NB4 (cell line): ENCODE data around the gene ERVFRD-1.
"Not testable (repeated sequence)": the region's sequence is repeated elsewhere in the genome, so short reads cannot be mapped to it uniquely, and the experiment has no call there.

ENCODE experiments used
- DNase-seq: peaks from one replicate; pipeline ENCODE4 v3.0.0; 2010; ENCODE audit warnings: low read depth
- H3K4me3 ChIP-seq: one replicate; pipeline ENCODE4 v1.5.1; 2011; ENCODE audit warnings: mild to moderate bottlenecking, low read depth, low read length, moderate library complexity
- MYC ChIP-seq: IDR thresholded peaks from 2 replicates; pipeline ENCODE4 v1.6.1; 2011; ENCODE audit warnings: low read depth, low read length
- POLR2A ChIP-seq: IDR thresholded peaks from 2 replicates; pipeline ENCODE4 v1.6.1; 2011; ENCODE audit warnings: mild to moderate bottlenecking; ENCODE audit not compliant: insufficient read length; ENCODE audit errors: extremely low read depth
- TF ChIP-seq, protein P1 (sequence below): IDR thresholded peaks from one replicate; pipeline ENCODE4 v1.5.1; 2012; ENCODE audit warnings: low read depth, low read length
- TF ChIP-seq, protein P2 (sequence below): IDR thresholded peaks from 2 replicates; pipeline ENCODE4 v1.6.1; 2011; ENCODE audit warnings: low read depth, low read length

Gene ERVFRD-1

DNA sequence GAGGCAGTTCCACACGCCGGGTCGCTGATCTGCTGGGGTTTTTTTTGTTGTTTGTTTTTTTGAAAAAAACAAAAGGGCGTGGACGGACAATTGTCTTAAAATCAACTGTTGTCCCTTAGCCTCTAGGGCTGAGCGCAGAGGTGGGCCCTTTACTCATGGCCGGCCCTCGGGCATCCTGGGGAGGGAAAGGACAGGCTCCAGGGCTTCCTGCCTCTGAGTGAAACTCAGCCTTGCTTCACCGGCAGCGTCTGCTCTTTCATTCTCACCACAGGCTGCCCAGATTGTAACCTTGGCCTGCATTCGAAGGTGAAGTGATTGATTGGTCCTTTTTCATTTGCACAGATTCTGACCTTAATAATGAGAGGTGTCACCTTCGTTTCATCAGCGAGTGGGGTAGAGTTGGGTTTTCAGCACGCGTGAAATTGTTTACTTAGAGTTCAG lies 17.1 kb downstream of the ERVFRD-1 start:
- TF ChIP-seq POLR2A: no peak
- peak overlapping the region; percentile 99 for H3K4me3 ChIP-seq
- peak; percentile 78 for DNase-seq

DNA sequence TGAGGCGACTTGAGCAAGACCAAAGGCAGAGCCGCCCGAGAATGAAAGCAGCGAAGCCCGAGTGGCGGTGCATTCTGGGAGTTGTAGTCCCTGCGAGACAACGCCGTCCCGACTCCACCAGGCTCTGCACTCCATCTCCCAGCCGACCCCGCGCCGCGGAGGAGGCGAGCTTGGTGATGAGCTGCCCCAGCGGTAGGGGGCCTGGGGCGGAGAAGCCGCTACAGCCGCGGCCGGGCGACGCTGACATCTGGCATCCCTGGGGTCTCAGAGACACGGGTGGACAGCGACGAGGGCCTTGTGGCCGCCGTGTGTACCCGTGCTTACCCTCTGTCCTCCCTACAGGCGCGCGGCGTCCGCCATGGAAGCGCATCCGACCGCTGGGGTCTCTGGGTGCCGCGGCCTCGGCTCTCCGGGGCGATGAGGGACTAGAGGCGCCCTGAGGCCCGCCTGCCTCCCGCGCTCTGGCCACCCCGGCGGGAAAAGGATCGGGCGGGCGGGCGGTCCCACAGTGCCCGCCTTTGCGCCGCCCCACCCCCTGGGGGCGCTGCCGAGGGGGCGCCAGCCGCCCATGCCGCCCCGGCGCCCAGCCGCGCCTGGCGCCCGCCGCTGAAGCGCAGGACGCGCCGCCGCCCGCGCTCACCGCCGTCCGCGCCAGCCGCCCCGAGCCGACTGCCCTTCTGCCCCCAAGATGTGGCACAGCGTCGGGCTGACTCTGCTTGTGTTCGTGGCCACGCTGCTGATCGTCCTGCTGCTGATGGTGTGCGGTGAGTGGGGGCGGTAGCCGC lies 17.7 kb downstream of the ERVFRD-1 start, which contains the start of gene SMIM13:
Gene SMIM13 (plus strand): TSS at position 209 of the 785 bp plus-strand sequence. CDS start 480 bp downstream, at position 689.
- peak within 1 kb of the TSS; percentile 99 for H3K4me3 ChIP-seq
- DNase-seq: peak; percentile 100
- TF ChIP-seq MYC: peak; percentile 63
- TF ChIP-seq POLR2A: peak; percentile 78
- TF ChIP-seq, protein P1, sequence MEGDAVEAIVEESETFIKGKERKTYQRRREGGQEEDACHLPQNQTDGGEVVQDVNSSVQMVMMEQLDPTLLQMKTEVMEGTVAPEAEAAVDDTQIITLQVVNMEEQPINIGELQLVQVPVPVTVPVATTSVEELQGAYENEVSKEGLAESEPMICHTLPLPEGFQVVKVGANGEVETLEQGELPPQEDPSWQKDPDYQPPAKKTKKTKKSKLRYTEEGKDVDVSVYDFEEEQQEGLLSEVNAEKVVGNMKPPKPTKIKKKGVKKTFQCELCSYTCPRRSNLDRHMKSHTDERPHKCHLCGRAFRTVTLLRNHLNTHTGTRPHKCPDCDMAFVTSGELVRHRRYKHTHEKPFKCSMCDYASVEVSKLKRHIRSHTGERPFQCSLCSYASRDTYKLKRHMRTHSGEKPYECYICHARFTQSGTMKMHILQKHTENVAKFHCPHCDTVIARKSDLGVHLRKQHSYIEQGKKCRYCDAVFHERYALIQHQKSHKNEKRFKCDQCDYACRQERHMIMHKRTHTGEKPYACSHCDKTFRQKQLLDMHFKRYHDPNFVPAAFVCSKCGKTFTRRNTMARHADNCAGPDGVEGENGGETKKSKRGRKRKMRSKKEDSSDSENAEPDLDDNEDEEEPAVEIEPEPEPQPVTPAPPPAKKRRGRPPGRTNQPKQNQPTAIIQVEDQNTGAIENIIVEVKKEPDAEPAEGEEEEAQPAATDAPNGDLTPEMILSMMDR: peak; percentile 24
- TF ChIP-seq, protein P2, sequence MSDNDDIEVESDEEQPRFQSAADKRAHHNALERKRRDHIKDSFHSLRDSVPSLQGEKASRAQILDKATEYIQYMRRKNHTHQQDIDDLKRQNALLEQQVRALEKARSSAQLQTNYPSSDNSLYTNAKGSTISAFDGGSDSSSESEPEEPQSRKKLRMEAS: peak; percentile 53

DNA sequence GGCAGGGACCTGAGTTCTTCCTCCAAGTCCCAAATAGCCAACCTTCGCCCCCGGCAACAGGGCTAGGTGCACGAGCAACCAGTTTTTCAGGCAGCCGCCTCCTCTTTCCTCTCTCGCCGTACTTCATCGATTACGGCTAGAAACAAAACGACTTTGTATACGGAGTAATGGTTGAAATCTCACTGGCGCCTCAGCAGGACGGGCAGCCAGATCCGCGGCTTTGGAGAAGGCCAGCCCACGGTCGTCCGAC lies 18.2 kb downstream of the ERVFRD-1 start:
- TF ChIP-seq MYC (no peak), POLR2A (no peak)
- TF ChIP-seq, protein P2: no peak
- TF ChIP-seq, protein P1: no peak
- H3K4me3 ChIP-seq: peak overlapping the region; percentile 89

DNA sequence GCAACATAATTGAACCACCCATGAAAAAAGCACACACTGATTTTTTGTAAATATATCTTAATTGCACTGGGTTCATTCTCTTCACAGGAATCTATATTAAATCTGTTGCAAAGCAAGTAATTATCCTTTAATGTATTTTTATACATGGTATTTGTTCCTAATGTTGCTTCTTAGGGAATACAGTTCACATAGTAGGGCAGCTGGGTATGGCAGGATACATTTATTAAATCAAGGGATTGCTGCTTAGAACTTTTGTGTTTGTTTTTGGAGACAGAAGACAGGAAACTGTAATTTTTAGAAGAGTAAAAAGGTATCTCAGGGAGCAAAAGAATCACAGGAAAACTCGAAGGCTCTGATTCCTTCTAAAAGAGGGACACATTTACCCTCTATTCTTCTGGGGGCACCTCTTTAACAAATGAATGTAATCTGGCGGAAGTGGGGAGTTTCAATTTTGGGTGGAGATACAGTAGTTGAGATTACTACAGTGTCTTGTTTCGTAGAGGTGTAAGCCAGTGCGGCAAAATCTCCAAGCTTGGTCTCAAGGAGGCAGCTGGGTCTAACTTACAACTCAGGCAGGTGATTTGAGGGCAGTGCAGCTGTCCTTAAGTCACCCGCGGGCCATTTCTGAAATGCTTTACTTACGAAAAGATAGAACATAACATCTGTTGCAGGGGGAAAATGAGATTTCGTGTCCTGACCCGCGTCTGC lies 18.7 kb downstream of the ERVFRD-1 start:
- DNase-seq: no peak
- H3K4me3 ChIP-seq: peak overlapping the region; percentile 89
- TF ChIP-seq POLR2A (no peak), MYC (no peak)
- TF ChIP-seq, protein P2: no peak
- TF ChIP-seq, protein P1: no peak

More for the DNA sequence above, 18.2 kb downstream of the ERVFRD-1 start:
- no peak for DNase-seq

DNA sequence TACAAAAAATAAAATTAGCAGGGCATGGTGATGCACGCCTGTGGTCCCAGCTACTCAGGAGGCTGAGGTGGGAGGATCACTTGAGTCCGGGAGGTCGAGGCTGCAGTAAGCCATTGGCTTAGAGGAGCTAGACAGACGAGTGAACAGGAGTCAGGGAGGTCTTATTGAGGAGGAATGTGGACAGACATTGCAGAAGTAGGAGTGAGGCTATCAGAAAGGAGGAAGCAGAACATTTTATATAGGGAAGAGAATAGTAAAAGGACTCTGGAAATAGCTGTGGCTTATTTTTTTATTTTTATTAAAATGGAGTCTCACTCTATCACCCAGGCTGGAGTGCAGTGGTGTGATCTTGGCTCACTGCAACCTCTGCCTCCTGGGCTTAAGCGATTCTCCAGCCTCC lies 20.4 kb downstream of the ERVFRD-1 start:
- DNase-seq, H3K4me3 ChIP-seq: not testable (repeated sequence)

DNA sequence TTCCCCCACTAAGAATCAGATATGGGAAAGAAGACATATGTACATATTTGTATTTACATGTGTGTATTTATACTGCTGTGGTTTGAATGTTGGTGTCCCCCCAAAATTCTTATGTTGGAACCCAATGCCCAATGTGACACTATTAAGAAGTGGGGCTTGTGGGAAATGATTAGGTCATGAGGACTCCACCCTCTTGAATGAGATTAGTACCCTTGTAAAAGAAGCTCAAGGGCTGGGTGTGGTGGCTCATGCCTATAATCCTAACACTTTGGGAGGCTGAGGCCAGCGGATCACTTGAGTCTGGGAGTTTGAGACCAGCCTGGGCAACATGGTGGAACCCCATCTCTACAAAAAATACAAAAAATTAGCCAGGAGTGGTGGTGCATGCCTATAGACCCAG lies 21.8 kb downstream of the ERVFRD-1 start:
- H3K4me3 ChIP-seq: no peak overlapping the region
- DNase-seq: no peak
- TF ChIP-seq MYC (no peak), POLR2A (no peak)
- TF ChIP-seq, protein P1: no peak
- TF ChIP-seq, protein P2: no peak

DNA sequence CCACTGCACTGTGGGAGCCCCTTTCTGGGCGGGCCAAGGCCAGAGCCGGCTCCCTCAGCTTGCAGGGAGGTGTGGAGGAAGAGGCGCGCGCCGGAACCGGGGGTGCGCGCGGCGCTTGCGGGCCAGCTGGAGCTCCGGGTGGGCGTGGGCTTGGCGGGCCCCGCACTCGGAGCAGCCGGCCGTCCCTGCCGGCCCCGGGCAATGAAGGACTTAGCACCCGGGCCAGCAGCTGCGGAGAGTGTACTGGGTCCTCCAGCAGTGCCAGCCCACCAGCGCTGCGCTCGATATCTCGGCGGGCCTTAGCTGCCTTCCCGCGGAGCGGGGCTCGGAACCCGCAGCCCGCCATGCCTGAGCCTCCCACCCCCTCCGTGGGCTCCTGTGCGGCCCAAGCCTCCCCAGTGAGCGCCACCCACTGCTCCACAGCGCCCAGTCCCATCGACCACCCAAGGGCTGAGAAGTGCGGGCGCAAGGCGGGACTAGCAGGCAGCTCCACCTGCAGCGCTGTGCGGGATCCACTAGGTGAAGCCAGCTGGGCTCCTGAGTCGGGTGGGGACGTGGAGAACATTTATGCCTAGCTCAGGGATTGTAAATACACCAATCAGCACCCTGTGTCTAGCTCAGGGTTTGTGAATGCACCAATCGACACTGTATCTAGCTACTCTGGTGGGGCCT lies 24.2 kb downstream of the ERVFRD-1 start:
- H3K4me3 ChIP-seq, DNase-seq: not testable (repeated sequence)
